ENCODE data around the gene TMEM14A. TPM values are rescaled to one million over a fixed set of nuclear protein-coding genes. Genes with fewer than 3 reads are reported as not detected.

Gene TMEM14A
- total RNA-seq, 1 experiment from 2014 or later = 7.3 TPM

DNA sequence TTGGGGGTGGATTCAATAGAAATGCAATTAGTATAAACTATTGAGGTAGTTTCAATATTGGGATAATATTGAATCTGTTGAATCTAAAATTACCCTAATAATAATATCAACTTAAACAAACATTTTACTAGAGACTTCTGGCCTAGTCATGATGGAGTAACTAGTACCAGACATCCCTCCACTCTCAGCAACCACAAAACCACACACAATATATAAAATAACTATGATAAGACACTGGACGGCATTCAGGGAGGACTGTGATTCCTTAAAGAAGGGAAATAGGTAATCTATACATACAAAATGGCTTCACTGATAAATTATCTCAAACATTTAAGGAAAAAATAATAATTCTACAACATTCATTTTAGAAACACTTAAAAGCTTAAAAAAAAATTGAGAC is 38.9 kb upstream of the TMEM14A start:
- Histone ChIP-seq H3K18ac (ENCODE audit: insufficient read length, low read depth, low read length) (no peak overlapping the region), H4K91ac (ENCODE audit: insufficient read length, low read depth, low read length) (no peak overlapping the region), H4K5ac (ENCODE audit: insufficient read length, low read depth, low read length) (no peak overlapping the region), H3K27ac (ENCODE audit: insufficient read length, low read depth, low read length) (no peak overlapping the region), H2BK12ac (ENCODE audit: insufficient read length, low read depth, low read length) (no peak overlapping the region), H2BK15ac (ENCODE audit: low read depth, low read length) (no peak overlapping the region), H3K9me3 (ENCODE audit: control insufficient read depth, low read depth, low read length) (no peaks in the 10 kb centered on the region), H3K14ac (ENCODE audit: insufficient read depth, low read length) (no peak overlapping the region), H4K20me1 (ENCODE audit: control insufficient read depth, insufficient read depth, insufficient read length) (no peaks in the 10 kb centered on the region), H2AFZ (ENCODE audit: low read length) (no peak overlapping the region), H3K79me2 (ENCODE audit: insufficient read depth, low read length) (no peaks in the 10 kb centered on the region), H2BK20ac (ENCODE audit: low read depth, low read length, poor library complexity, severe bottlenecking) (no peak overlapping the region), H2AK5ac (ENCODE audit: insufficient read length, low read length) (no peak overlapping the region), H3K79me1 (ENCODE audit: insufficient read depth, low read depth, low read length, poor library complexity, severe bottlenecking) (no peaks in the 10 kb centered on the region), H3K23me2 (ENCODE audit: insufficient read length, low read depth, low read length, poor library complexity, severe bottlenecking) (no peaks in the 10 kb centered on the region), H2BK5ac (ENCODE audit: insufficient read length, low read length) (no peak overlapping the region), H4K8ac (replicated peaks; ENCODE audit: insufficient read length, low read depth, low read length) (no peak overlapping the region), H3T11ph (ENCODE audit: low read length) (no peak overlapping the region), H3K4me2 (ENCODE audit: insufficient read depth, insufficient read length, low read length) (no peak overlapping the region), H2BK120ac (ENCODE audit: low read depth, low read length, poor library complexity, severe bottlenecking) (no peak overlapping the region), H3K23ac (ENCODE audit: insufficient read length, low read depth, low read length) (no peak overlapping the region), H3K27me3 (ENCODE audit: insufficient read depth, low read length) (no peaks in the 10 kb centered on the region), H3K9ac (ENCODE audit: extremely low read depth, insufficient read length, low read length) (no peak overlapping the region), H3K56ac (ENCODE audit: insufficient read length, low read depth, low read length) (no peak overlapping the region), H3K4ac (ENCODE audit: low read depth, low read length) (no peak overlapping the region), H3K4me1 (ENCODE audit: insufficient read depth, low read length) (no peaks in the 10 kb centered on the region)
- Mint-ChIP-seq H3K4me1 (peaks cover 12 to 13% of the 10 kb centered on the region in 2 experiments), H3K36me3 (ENCODE audit: insufficient read depth in 1 of 3, low read depth in 3 of 3) (no peaks in the 10 kb centered on the region), H3K9me3 (no peaks in the 10 kb centered on the region), H3K27me3 (ENCODE audit: low read depth) (no peaks in the 10 kb centered on the region), H3K4me3 (no peak overlapping the region), H3K27ac (no peak overlapping the region)
- DNase-seq = no peak
- no CpG with 5 or more reads among the region's 1 CpG for WGBS (ENCODE audit: extremely low coverage, insufficient read length, low lambda C conversion rate)
- TF ChIP-seq, protein P1, sequence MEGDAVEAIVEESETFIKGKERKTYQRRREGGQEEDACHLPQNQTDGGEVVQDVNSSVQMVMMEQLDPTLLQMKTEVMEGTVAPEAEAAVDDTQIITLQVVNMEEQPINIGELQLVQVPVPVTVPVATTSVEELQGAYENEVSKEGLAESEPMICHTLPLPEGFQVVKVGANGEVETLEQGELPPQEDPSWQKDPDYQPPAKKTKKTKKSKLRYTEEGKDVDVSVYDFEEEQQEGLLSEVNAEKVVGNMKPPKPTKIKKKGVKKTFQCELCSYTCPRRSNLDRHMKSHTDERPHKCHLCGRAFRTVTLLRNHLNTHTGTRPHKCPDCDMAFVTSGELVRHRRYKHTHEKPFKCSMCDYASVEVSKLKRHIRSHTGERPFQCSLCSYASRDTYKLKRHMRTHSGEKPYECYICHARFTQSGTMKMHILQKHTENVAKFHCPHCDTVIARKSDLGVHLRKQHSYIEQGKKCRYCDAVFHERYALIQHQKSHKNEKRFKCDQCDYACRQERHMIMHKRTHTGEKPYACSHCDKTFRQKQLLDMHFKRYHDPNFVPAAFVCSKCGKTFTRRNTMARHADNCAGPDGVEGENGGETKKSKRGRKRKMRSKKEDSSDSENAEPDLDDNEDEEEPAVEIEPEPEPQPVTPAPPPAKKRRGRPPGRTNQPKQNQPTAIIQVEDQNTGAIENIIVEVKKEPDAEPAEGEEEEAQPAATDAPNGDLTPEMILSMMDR (conservative IDR thresholded peaks at IDR 0.05) = no peak
